Erythroblast (primary cell): ENCODE results near the gene KLHDC1.
"Not testable (repeated sequence)": the region's sequence is repeated elsewhere in the genome, so short reads cannot be mapped to it uniquely, and the experiment has no call there.

ENCODE experiments used
- GATA1 ChIP-seq: IDR thresholded peaks from 2 replicates; pipeline ENCODE4 v1.6.1; 2011; ENCODE audit warnings: low read depth, mild to moderate bottlenecking, control low read depth, low read length, moderate library complexity
- POLR2A ChIP-seq: IDR thresholded peaks from 2 replicates; pipeline ENCODE4 v1.6.1; 2011; ENCODE audit warnings: mild to moderate bottlenecking, low read length

- not testable (repeated sequence) for TF ChIP-seq POLR2A, GATA1
These were observed 810 bp downstream of the KLHDC1 start for GRCh38 chr14:49693735-49694124.
